Activated CD8-positive, alpha-beta T cell treated with anti-CD3 and anti-CD28 coated beads for 36 hours (primary cell): ENCODE results near the gene HACD2. TPM values are rescaled to one million over a fixed set of nuclear protein-coding genes. Genes with fewer than 3 reads are reported as not detected.

Experiments
- ATAC-seq: fragments of 200-7000 bp; cut with Tn5 transposase; one replicate; pipeline ENCODE4 v1.10.0; 2021; ENCODE audit warnings: mild to moderate bottlenecking, moderate library complexity
- CTCF ChIA-PET: fragments of 350-600 bp; sonication (Branson Sonifier 250); formaldehyde crosslinking; loops from one replicate; lab custom pipeline; 2021; ENCODE audit warnings: antibody characterized with exemption; lab: Charles Lee
- POLR2A ChIA-PET: fragments of 350-600 bp; sonication (Branson Sonifier 250); formaldehyde crosslinking; loops from one replicate; lab custom pipeline; 2021; ENCODE audit warnings: antibody characterized with exemption; lab: Charles Lee
- DNase-seq: peaks from one replicate; pipeline ENCODE4 v3.0.0-alpha.2; 2020
- H3K27ac Mint-ChIP-seq: one replicate; pipeline ENCODE4 v1.8.0; 2021; ENCODE audit warnings: mild to moderate bottlenecking, mixed read lengths
- H3K27me3 Mint-ChIP-seq: one replicate; pipeline ENCODE4 v1.8.0; 2021; ENCODE audit warnings: mixed read lengths
- H3K36me3 Mint-ChIP-seq: one replicate; pipeline ENCODE4 v1.8.0; 2021; ENCODE audit warnings: low read depth, mixed read lengths
- H3K4me1 Mint-ChIP-seq: one replicate; pipeline ENCODE4 v1.8.0; 2021; ENCODE audit warnings: low read depth, mixed read lengths
- H3K4me3 Mint-ChIP-seq: one replicate; pipeline ENCODE4 v1.8.0; 2021; ENCODE audit warnings: mild to moderate bottlenecking, moderate library complexity, mixed read lengths
- H3K9me3 Mint-ChIP-seq: one replicate; pipeline ENCODE4 v1.8.0; 2021; ENCODE audit warnings: mixed read lengths
- intact Hi-C: fragments of 100-400 bp; cut with micrococcal nuclease; formaldehyde crosslinking; loops from one replicate; pipeline ENCODE4 v1.10.0; 2022
- total RNA-seq, 2 experiments: library from RNA; stranded (reverse); gene quantifications; one replicate each; pipeline ENCODE4 v1.2.3, GENCODE V29; 2021
- TF ChIP-seq, protein P1 (sequence below): fragments of 200-600 bp; IDR thresholded peaks from one replicate; pipeline ENCODE4 v1.8.0; 2022; ENCODE audit warnings: antibody characterized with exemption, mild to moderate bottlenecking

Gene HACD2
- total RNA-seq, 2 experiments from 2014 or later: 25.1 to 26.9 TPM

DNA sequence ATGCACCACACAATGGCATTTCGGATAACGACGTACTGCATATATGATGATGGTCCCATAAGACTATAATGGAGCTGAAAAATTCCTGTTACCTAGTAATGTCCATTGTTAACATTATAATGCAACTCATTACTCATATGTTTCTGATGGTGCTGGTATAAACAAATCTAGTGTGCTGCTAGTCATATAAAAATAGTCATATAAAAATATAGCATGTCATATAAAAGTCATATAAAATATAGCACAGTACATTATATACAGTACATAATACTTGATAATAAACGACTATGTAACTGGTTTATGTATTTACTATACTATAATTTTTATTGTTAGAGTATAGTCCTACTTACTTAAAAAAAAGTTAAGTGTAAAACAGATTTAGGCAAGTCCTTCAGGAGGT, 50.6 kb downstream of the HACD2 start:
- ChIA-PET CTCF (interaction anchor here (1.3 kb wide), 1 partner anchor 24 kb away, joined by 5 read pairs; no protein-coding TSS in a partner anchor), POLR2A (no interaction called here)
- peaks cover 8% of the 10 kb centered on the region for H3K4me1 Mint-ChIP-seq
- DNase-seq: no peak
- H3K4me3 Mint-ChIP-seq: no peak overlapping the region
- H3K27me3 Mint-ChIP-seq: no peaks in the 10 kb centered on the region
- no peaks in the 10 kb centered on the region for H3K36me3 Mint-ChIP-seq
- H3K27ac Mint-ChIP-seq: no peak overlapping the region
- intact Hi-C loops: no loop called here
- ATAC-seq: no peak
- TF ChIP-seq, protein P1, sequence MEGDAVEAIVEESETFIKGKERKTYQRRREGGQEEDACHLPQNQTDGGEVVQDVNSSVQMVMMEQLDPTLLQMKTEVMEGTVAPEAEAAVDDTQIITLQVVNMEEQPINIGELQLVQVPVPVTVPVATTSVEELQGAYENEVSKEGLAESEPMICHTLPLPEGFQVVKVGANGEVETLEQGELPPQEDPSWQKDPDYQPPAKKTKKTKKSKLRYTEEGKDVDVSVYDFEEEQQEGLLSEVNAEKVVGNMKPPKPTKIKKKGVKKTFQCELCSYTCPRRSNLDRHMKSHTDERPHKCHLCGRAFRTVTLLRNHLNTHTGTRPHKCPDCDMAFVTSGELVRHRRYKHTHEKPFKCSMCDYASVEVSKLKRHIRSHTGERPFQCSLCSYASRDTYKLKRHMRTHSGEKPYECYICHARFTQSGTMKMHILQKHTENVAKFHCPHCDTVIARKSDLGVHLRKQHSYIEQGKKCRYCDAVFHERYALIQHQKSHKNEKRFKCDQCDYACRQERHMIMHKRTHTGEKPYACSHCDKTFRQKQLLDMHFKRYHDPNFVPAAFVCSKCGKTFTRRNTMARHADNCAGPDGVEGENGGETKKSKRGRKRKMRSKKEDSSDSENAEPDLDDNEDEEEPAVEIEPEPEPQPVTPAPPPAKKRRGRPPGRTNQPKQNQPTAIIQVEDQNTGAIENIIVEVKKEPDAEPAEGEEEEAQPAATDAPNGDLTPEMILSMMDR: no peak
- H3K9me3 Mint-ChIP-seq: no peaks in the 10 kb centered on the region

DNA sequence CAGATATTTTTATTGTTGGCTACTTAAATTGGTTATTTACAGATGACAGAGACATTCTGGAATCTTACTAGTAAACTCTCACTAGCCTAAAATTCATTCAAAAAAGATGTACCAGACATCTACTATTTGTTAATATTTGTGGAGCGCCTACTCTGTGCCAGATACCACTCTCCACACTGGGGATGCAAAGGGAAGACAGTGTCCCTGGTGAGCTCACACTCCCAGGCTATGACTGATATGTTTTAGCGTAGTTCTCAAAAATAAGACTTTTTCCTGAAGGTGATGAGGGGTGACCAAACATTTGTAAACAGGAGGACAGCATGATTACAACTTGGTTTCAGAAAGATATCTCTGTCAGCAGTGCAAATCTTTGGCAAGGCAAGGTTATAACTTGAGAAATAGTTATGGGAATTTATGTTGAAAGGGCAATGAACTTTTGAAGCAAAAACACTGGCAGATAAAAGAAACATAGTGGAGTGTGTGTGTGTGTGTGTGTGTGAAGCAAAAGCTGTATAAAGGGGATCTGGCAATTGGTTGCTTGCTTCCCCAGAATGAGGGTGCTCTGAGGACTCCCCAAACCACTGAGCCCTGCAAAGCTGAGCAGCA, 51.2 kb downstream of the HACD2 start:
- H3K27ac Mint-ChIP-seq: no peak overlapping the region
- no peak for ATAC-seq
- H3K27me3 Mint-ChIP-seq: no peaks in the 10 kb centered on the region
- intact Hi-C loops: no loop called here
- no peaks in the 10 kb centered on the region for H3K36me3 Mint-ChIP-seq
- H3K4me3 Mint-ChIP-seq: no peak overlapping the region
- ChIA-PET CTCF (interaction anchor here (1.2 to 2.1 kb wide), 3 partner anchors 15 to 26 kb away, joined by 3 to 8 read pairs (median 3); no protein-coding TSS in a partner anchor), POLR2A (no interaction called here)
- H3K4me1 Mint-ChIP-seq: peaks cover 8% of the 10 kb centered on the region
- H3K9me3 Mint-ChIP-seq: no peaks in the 10 kb centered on the region
- DNase-seq: no peak
- TF ChIP-seq, protein P1: no peak

DNA sequence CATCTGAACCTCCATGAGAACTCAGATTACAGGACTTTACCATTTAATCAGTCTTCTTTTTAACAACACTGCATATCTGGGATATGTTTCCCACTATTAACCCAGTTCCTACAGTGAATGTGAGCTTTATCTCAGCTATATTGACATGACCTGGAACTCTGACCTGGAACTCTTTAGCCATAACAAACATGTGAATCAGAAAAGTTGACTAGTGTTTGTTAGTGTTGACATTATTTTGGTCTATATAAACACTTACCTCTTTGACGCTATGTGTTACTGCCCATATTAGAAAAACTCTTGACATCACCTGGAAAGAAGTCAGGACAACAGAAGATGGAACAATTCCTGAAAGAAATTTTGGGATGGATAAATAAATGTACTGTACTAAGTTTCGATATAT, 56.7 kb downstream of the HACD2 start:
- CTCF ChIA-PET: interaction anchor here (0.7 kb wide), 1 partner anchor 31 kb away, joined by 3 read pairs; no protein-coding TSS in a partner anchor
- peaks cover 37% of the 10 kb centered on the region for H3K4me1 Mint-ChIP-seq
- no peak for DNase-seq

DNA sequence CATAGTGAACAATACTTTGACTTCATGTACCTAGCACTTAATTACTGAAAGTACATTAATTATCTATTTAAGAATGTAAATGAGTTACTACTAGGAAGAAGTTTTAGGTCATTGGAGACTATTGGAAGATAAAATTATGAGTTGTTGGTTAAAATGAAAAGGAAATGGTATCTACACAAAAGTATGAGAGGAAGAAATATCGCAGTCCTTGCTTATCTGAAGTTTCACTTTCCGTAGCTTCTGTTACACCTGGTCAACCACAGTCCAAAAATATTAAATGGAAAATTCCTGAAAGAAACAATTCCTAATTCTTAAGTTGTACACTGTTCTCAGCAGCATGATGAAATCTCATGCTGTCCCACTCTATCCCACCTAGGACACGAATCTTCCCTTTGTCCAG, 57.8 kb downstream of the HACD2 start:
- intact Hi-C loops: no loop called here
- no peak overlapping the region for H3K27ac Mint-ChIP-seq
- ATAC-seq: no peak
- CTCF ChIA-PET: interaction anchor here (1.2 kb wide), 1 partner anchor 32 kb away, joined by 5 read pairs; no protein-coding TSS in a partner anchor
- no peak overlapping the region for H3K4me3 Mint-ChIP-seq
- H3K36me3 Mint-ChIP-seq: peaks cover 33% of the 10 kb centered on the region
- H3K27me3 Mint-ChIP-seq: no peaks in the 10 kb centered on the region
- H3K9me3 Mint-ChIP-seq: no peaks in the 10 kb centered on the region
- POLR2A ChIA-PET: no interaction called here
- TF ChIP-seq, protein P1: no peak
- peaks cover 45% of the 10 kb centered on the region for H3K4me1 Mint-ChIP-seq
- DNase-seq: no peak

More for the DNA sequence above, 56.7 kb downstream of the HACD2 start:
- peaks cover 29% of the 10 kb centered on the region for H3K36me3 Mint-ChIP-seq
- H3K27ac Mint-ChIP-seq: no peak overlapping the region
- H3K4me3 Mint-ChIP-seq: no peak overlapping the region
- intact Hi-C loops: no loop called here
- TF ChIP-seq, protein P1: no peak
- no peak for ATAC-seq
- POLR2A ChIA-PET: no interaction called here
- H3K27me3 Mint-ChIP-seq: no peaks in the 10 kb centered on the region
- no peaks in the 10 kb centered on the region for H3K9me3 Mint-ChIP-seq

DNA sequence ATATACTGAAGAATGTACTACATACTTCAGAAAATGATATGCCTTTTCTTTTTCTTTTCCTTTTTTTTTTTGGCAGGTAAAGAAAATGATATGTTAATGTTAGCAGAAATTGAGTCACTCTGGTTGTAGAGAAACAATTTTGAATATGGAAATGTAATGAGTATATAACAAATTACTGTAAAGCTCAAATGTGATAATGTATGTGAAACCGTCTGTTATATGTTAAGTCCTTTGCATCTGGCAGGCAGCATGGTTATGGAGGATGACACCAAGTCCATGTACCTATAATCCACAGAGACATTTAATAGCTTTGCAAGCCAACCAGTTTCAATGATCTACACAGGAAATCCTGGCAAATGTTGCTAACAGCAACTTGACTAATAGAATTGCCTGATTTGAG, 58.4 kb downstream of the HACD2 start:
- Mint-ChIP-seq H3K4me3 (no peak overlapping the region), H3K27ac (no peak overlapping the region), H3K4me1 (peaks cover 49% of the 10 kb centered on the region), H3K9me3 (no peaks in the 10 kb centered on the region), H3K27me3 (no peaks in the 10 kb centered on the region), H3K36me3 (peaks cover 33% of the 10 kb centered on the region)
- TF ChIP-seq, protein P1: no peak
- ChIA-PET POLR2A (no interaction called here), CTCF (interaction anchor here (1.2 kb wide), 1 partner anchor 32 kb away, joined by 5 read pairs; no protein-coding TSS in a partner anchor)
- DNase-seq (no peak), ATAC-seq (no peak)
- intact Hi-C loops: no loop called here
